Neuronal stem cell (in vitro differentiated cells): ENCODE data around the gene PACSIN2.

Source experiments
- DNase-seq: peaks from one replicate; pipeline ENCODE4 v3.0.0-alpha.2; 2013; ENCODE audit warnings: low spot score
- H2AFZ ChIP-seq: one replicate; pipeline ENCODE4 v1.6.1; 2013; ENCODE audit warnings: mild to moderate bottlenecking, low read length, inconsistent platforms
- H2AK5ac ChIP-seq: 2 replicates; pipeline ENCODE4 v1.6.1; 2013; ENCODE audit warnings: low read depth, mild to moderate bottlenecking, inconsistent platforms, low read length, moderate library complexity, mixed read lengths
- H2BK120ac ChIP-seq: 2 replicates; pipeline ENCODE4 v1.6.1; 2013; ENCODE audit warnings: low read depth, mild to moderate bottlenecking, inconsistent platforms, low read length, moderate library complexity, mixed read lengths
- H2BK12ac ChIP-seq: one replicate; pipeline ENCODE4 v1.6.1; 2013; ENCODE audit warnings: low read length, inconsistent platforms
- H2BK15ac ChIP-seq: 2 replicates; pipeline ENCODE4 v1.6.1; 2013; ENCODE audit warnings: mild to moderate bottlenecking, low read length, inconsistent platforms, mixed read lengths
- H2BK5ac ChIP-seq: one replicate; pipeline ENCODE4 v1.6.1; 2013; ENCODE audit warnings: inconsistent platforms, mild to moderate bottlenecking, low read length, moderate library complexity
- H3K14ac ChIP-seq: one replicate; pipeline ENCODE4 v1.6.1; 2013; ENCODE audit warnings: low read length, inconsistent platforms
- H3K18ac ChIP-seq: 2 replicates; pipeline ENCODE4 v1.6.1; 2013; ENCODE audit warnings: low read length, inconsistent platforms
- H3K23ac ChIP-seq: 2 replicates; pipeline ENCODE4 v1.6.1; 2013; ENCODE audit warnings: low read depth, mild to moderate bottlenecking, mixed read lengths, low read length, inconsistent platforms; ENCODE audit not compliant: poor library complexity
- H3K27ac ChIP-seq: replicated peaks from 3 replicates; pipeline ENCODE4 v1.5.1; 2013; ENCODE audit warnings: low read length, inconsistent platforms
- H3K27me3 ChIP-seq, 3 experiments: 2 replicates each; pipeline ENCODE4 v1.6.1; 2013; ENCODE audit warnings: low read length in 3 of 3, mild to moderate bottlenecking in 2 of 3, inconsistent platforms in 1 of 3, low read depth in 1 of 3, mixed read lengths in 1 of 3, moderate library complexity in 1 of 3; ENCODE audit not compliant: control insufficient read depth in 3 of 3, insufficient read depth in 3 of 3
- H3K36me3 ChIP-seq, 2 donors: replicated peaks in 1 of 2; 2 replicates each; pipeline ENCODE4 v1.6.1; 2013; ENCODE audit warnings: low read length in 2 of 2; ENCODE audit not compliant: control insufficient read depth in 2 of 2, insufficient read depth in 2 of 2
- H3K4ac ChIP-seq: 2 replicates; pipeline ENCODE4 v1.6.1; 2013; ENCODE audit warnings: inconsistent platforms, mild to moderate bottlenecking, low read length, moderate library complexity
- H3K4me1 ChIP-seq, 2 donors: 1 replicate in 1 of 2; 2 replicates in 1 of 2; pipeline ENCODE4 v1.6.1; 2013; ENCODE audit warnings: low read length in 2 of 2, low read depth in 1 of 2; ENCODE audit not compliant: control insufficient read depth in 2 of 2, insufficient read depth in 1 of 2
- H3K4me2 ChIP-seq: one replicate; pipeline ENCODE4 v1.6.1; 2013; ENCODE audit warnings: mild to moderate bottlenecking, low read length, inconsistent platforms; ENCODE audit not compliant: insufficient read depth, poor library complexity, severe bottlenecking
- H3K4me3 ChIP-seq, 2 donors: 2 replicates each; pipeline ENCODE4 v1.5.1; 2013; ENCODE audit warnings: low read length in 2 of 2, mild to moderate bottlenecking in 2 of 2, inconsistent platforms in 1 of 2, moderate library complexity in 1 of 2
- H3K79me1 ChIP-seq: one replicate; pipeline ENCODE4 v1.6.1; 2013; ENCODE audit warnings: low read depth, mild to moderate bottlenecking, inconsistent platforms, low read length, moderate library complexity
- H3K9ac ChIP-seq: one replicate; pipeline ENCODE4 v1.6.1; 2013; ENCODE audit warnings: mild to moderate bottlenecking, low read depth, low read length, inconsistent platforms; ENCODE audit not compliant: poor library complexity
- H3K9me3 ChIP-seq, 2 donors: replicated peaks in 1 of 2; 2 replicates each; pipeline versions ENCODE3 to v1.6.1; 2013; ENCODE audit warnings: low read length in 2 of 2, mild to moderate bottlenecking in 2 of 2, inconsistent platforms in 1 of 2, low read depth in 1 of 2, mixed read lengths in 1 of 2, moderate library complexity in 1 of 2; ENCODE audit not compliant: control insufficient read depth in 2 of 2, insufficient read depth in 1 of 2
- H4K8ac ChIP-seq: one replicate; pipeline ENCODE4 v1.6.1; 2013; ENCODE audit warnings: low read depth, mild to moderate bottlenecking, inconsistent platforms, low read length, moderate library complexity
- H4K91ac ChIP-seq: one replicate; pipeline ENCODE4 v1.6.1; 2013; ENCODE audit warnings: low read length, low read depth, mild to moderate bottlenecking, inconsistent platforms; ENCODE audit not compliant: poor library complexity
- WGBS, 2 donors: extraction: QIAGEN DNeasy Blood & Tissue Kit; methylation state at CpG; one replicate each; pipeline ENCODE4 v1.1.7; 2013; ENCODE audit warnings: missing lambda C conversion rate in 2 of 2, mixed read lengths in 1 of 2; ENCODE audit not compliant: insufficient read length in 2 of 2, insufficient replicate concordance in 1 of 2; ENCODE audit errors: extremely low coverage in 2 of 2; 5-methylcytosine and 5-hydroxymethylcytosine counted together

The PACSIN2 gene

GRCh38 chr22:42908374-42908746 is 106.6 kb downstream of the PACSIN2 start:
- H2BK5ac ChIP-seq: no peak overlapping the region
- no peak overlapping the region for H2BK12ac ChIP-seq
- H3K4me1 ChIP-seq: peaks cover 0 to 24% of the 10 kb centered on the region in 2 donors
- DNase-seq: no peak
- no peak overlapping the region for H4K91ac ChIP-seq
- no peak overlapping the region for H3K18ac ChIP-seq
- no CpG with 5 or more reads among the region's 6 CpGs for WGBS, 2 donors
- no peak overlapping the region for H3K23ac ChIP-seq
- no peak overlapping the region for H2AFZ ChIP-seq
- H3K4me2 ChIP-seq: no peak overlapping the region
- no peak overlapping the region for H3K27ac ChIP-seq
- H2BK120ac ChIP-seq: no peak overlapping the region
- no peak overlapping the region for H2BK15ac ChIP-seq
- H3K14ac ChIP-seq: no peak overlapping the region
- H3K36me3 ChIP-seq: peaks cover 3 to 62% of the 10 kb centered on the region in 2 donors
- no peak overlapping the region for H3K4ac ChIP-seq
- no peak overlapping the region for H2AK5ac ChIP-seq
- no peak overlapping the region for H4K8ac ChIP-seq
- H3K4me3 ChIP-seq: no peak overlapping the region
- peaks cover 4% of the 10 kb centered on the region for H3K79me1 ChIP-seq
- H3K9ac ChIP-seq: no peak overlapping the region
- no peaks in the 10 kb centered on the region for H3K27me3 ChIP-seq
- no peaks in the 10 kb centered on the region for H3K9me3 ChIP-seq

- peaks cover 0 to 24% of the 10 kb centered on the region in 2 donors for H3K4me1 ChIP-seq
Measured at GRCh38 chr22:42907404-42908373, 107.3 kb downstream of the PACSIN2 start.

GRCh38 chr22:42906605-42907348 is 108.2 kb downstream of the PACSIN2 start:
- Histone ChIP-seq H2AFZ (no peak overlapping the region), H4K8ac (no peak overlapping the region)

More at GRCh38 chr22:42907404-42908373, 107.3 kb downstream of the PACSIN2 start:
- no peak for DNase-seq
- H2BK120ac ChIP-seq: no peak overlapping the region
- H2AFZ ChIP-seq: no peak overlapping the region
- H2BK15ac ChIP-seq: no peak overlapping the region
- no peak overlapping the region for H3K18ac ChIP-seq
- no peak overlapping the region for H2BK5ac ChIP-seq
- H3K79me1 ChIP-seq: peaks cover 4% of the 10 kb centered on the region
- H3K23ac ChIP-seq: peak overlapping the region; percentile 26
- no peak overlapping the region for H3K4ac ChIP-seq
- no peak overlapping the region for H2AK5ac ChIP-seq
- no peak overlapping the region for H3K27ac ChIP-seq
- H3K4me2 ChIP-seq: no peak overlapping the region
- no peak overlapping the region for H4K91ac ChIP-seq
- no peak overlapping the region for H2BK12ac ChIP-seq
- H3K14ac ChIP-seq: no peak overlapping the region
- no peaks in the 10 kb centered on the region for H3K27me3 ChIP-seq
- no peaks in the 10 kb centered on the region for H3K9me3 ChIP-seq
- H3K36me3 ChIP-seq: peaks cover 3 to 66% of the 10 kb centered on the region in 2 donors
- H3K4me3 ChIP-seq: no peak overlapping the region
- H3K9ac ChIP-seq: peak overlapping the region; percentile 21
- WGBS, 2 donors: no CpG with 5 or more reads among the region's 26 CpGs
- no peak overlapping the region for H4K8ac ChIP-seq

GRCh38 chr22:42905702-42906183 is 109.2 kb downstream of the PACSIN2 start:
- Histone ChIP-seq H3K27me3 (no peaks in the 10 kb centered on the region), H2AK5ac (no peak overlapping the region), H4K91ac (no peak overlapping the region), H3K23ac (no peak overlapping the region), H3K18ac (no peak overlapping the region), H2BK15ac (no peak overlapping the region), H2AFZ (no peak overlapping the region), H3K4me3 (peak overlapping the region in 1 of 2 donors; percentile 5), H2BK5ac (no peak overlapping the region), H2BK12ac (peak overlapping the region; percentile 34), H3K36me3 (peaks cover 3 to 63% of the 10 kb centered on the region in 2 donors), H3K4me2 (no peak overlapping the region), H3K9ac (no peak overlapping the region), H3K9me3 (no peaks in the 10 kb centered on the region), H4K8ac (no peak overlapping the region), H3K4ac (no peak overlapping the region), H2BK120ac (no peak overlapping the region), H3K27ac (no peak overlapping the region), H3K79me1 (peaks cover 4% of the 10 kb centered on the region), H3K14ac (no peak overlapping the region), H3K4me1 (peaks cover 0 to 24% of the 10 kb centered on the region in 2 donors)
- no peak for DNase-seq
- no CpG with 5 or more reads among the region's 5 CpGs for WGBS, 2 donors

More at GRCh38 chr22:42906605-42907348, 108.2 kb downstream of the PACSIN2 start:
- Histone ChIP-seq H2BK5ac (no peak overlapping the region), H3K4ac (no peak overlapping the region), H3K27me3 (no peaks in the 10 kb centered on the region), H3K4me3 (no peak overlapping the region), H3K4me1 (peaks cover 0 to 24% of the 10 kb centered on the region in 2 donors), H2AK5ac (no peak overlapping the region), H3K9me3 (no peaks in the 10 kb centered on the region), H2BK120ac (no peak overlapping the region), H3K14ac (no peak overlapping the region), H3K27ac (no peak overlapping the region), H3K23ac (no peak overlapping the region), H3K36me3 (peaks cover 4 to 64% of the 10 kb centered on the region in 2 donors), H3K79me1 (peaks cover 4% of the 10 kb centered on the region), H2BK12ac (no peak overlapping the region), H4K91ac (no peak overlapping the region), H3K18ac (no peak overlapping the region), H3K9ac (no peak overlapping the region), H3K4me2 (no peak overlapping the region), H2BK15ac (no peak overlapping the region)
- no peak for DNase-seq
- WGBS, 2 donors: no CpG with 5 or more reads among the region's 6 CpGs
